OCI-LY1 (cell line): Measurements from ENCODE around the gene IFNB1.

Source experiments
- H2AFZ ChIP-seq: fragments of 200-600 bp; sonication (generic), shearing (Covaris generic); 2 replicates; pipeline ENCODE4 v1.6.0; 2014; ENCODE audit warnings: antibody characterized with exemption, mild to moderate bottlenecking, low read length
- H3F3A ChIP-seq: fragments of 200-600 bp; sonication (generic), shearing (Covaris generic); 2 replicates; pipeline ENCODE4 v1.6.0; 2014; ENCODE audit warnings: mild to moderate bottlenecking, antibody characterized with exemption, low read length, moderate library complexity; ENCODE audit not compliant: insufficient read depth
- H3K27ac ChIP-seq: fragments of 200-600 bp; sonication (generic); 2 replicates; pipeline ENCODE4 v1.5.1; 2014; ENCODE audit warnings: low read length, mixed run types, mild to moderate bottlenecking, low read depth; ENCODE audit not compliant: poor library complexity, severe bottlenecking
- H3K27me3 ChIP-seq: fragments of 200-600 bp; sonication (generic); 2 replicates; pipeline ENCODE4 v1.6.0; 2014; ENCODE audit warnings: antibody characterized with exemption, mild to moderate bottlenecking, low read length, moderate library complexity; ENCODE audit not compliant: insufficient read depth
- H3K36me3 ChIP-seq: fragments of 200-600 bp; sonication (generic); 2 replicates; pipeline ENCODE4 v1.6.1; 2014; ENCODE audit warnings: mild to moderate bottlenecking, antibody characterized with exemption, low read length, moderate library complexity, mixed read lengths; ENCODE audit not compliant: insufficient read depth
- H3K4me1 ChIP-seq: fragments of 200-600 bp; sonication (generic); 2 replicates; pipeline ENCODE4 v1.5.1; 2014; ENCODE audit warnings: mild to moderate bottlenecking, low read length, moderate library complexity; ENCODE audit not compliant: insufficient read depth, severe bottlenecking
- H3K4me2 ChIP-seq: fragments of 200-600 bp; sonication (generic), shearing (Covaris generic); 2 replicates; pipeline ENCODE4 v1.6.1; 2014; ENCODE audit warnings: low read length
- H3K4me3 ChIP-seq: fragments of 200-600 bp; sonication (generic); 2 replicates; pipeline ENCODE4 v1.5.1; 2014; ENCODE audit warnings: low read length, low read depth, mild to moderate bottlenecking, mixed read lengths; ENCODE audit not compliant: poor library complexity, severe bottlenecking
- H3K79me2 ChIP-seq: fragments of 200-600 bp; shearing (Covaris generic); 2 replicates; pipeline ENCODE4 v1.6.1; 2016; ENCODE audit warnings: mixed run types, low read length, mixed read lengths; ENCODE audit not compliant: insufficient read depth
- H3K9ac ChIP-seq: fragments of 200-600 bp; sonication (generic), shearing (Covaris generic); 2 replicates; pipeline ENCODE4 v1.6.1; 2014; ENCODE audit warnings: mild to moderate bottlenecking, low read length, mixed read lengths
- H3K9me2 ChIP-seq: fragments of 200-600 bp; sonication (generic), shearing (Covaris generic); 2 replicates; pipeline ENCODE4 v1.6.1; 2014; ENCODE audit warnings: low read depth, mild to moderate bottlenecking, low read length, mixed read lengths
- H3K9me3 ChIP-seq: fragments of 200-600 bp; shearing (Covaris generic); 2 replicates; pipeline ENCODE4 v1.6.1; 2014; ENCODE audit warnings: low read length, mixed read lengths
- H4K20me1 ChIP-seq: fragments of 200-600 bp; sonication (generic), shearing (Covaris generic); 2 replicates; pipeline ENCODE4 v1.6.0; 2016; ENCODE audit warnings: mild to moderate bottlenecking, low read length; ENCODE audit not compliant: insufficient read depth
- CTCF ChIP-seq: fragments of 200-600 bp; sonication (generic), shearing (Covaris generic); IDR thresholded peaks from 2 replicates; pipeline ENCODE4 v1.5.1; 2017; ENCODE audit warnings: mild to moderate bottlenecking, antibody characterized with exemption, low read length, moderate library complexity, mixed read lengths
- EZH2 ChIP-seq: fragments of 200-600 bp; sonication (generic), shearing (Covaris generic); IDR thresholded peaks from 2 replicates; pipeline ENCODE4 v1.8.0; 2017; ENCODE audit warnings: borderline replicate concordance, mixed run types, mild to moderate bottlenecking, antibody characterized with exemption, low read length, moderate library complexity, mixed read lengths

IFNB1 gene

GRCh38 chr9:21082671-21083070 lies 4.9 kb upstream of the IFNB1 start:
- no peaks in the 10 kb centered on the region for H3K9me2 ChIP-seq
- H3K27me3 ChIP-seq: no peaks in the 10 kb centered on the region
- no peaks in the 10 kb centered on the region for H4K20me1 ChIP-seq
- H3K79me2 ChIP-seq: no peaks in the 10 kb centered on the region
- no peak overlapping the region for H3K4me3 ChIP-seq
- H3K4me1 ChIP-seq: peaks cover 21% of the 10 kb centered on the region
- H2AFZ ChIP-seq: no peak overlapping the region
- H3K9me3 ChIP-seq: no peaks in the 10 kb centered on the region; the same call in 1 of the 2 replicates
- TF ChIP-seq CTCF (no peak), EZH2 (no peak)
- no peak overlapping the region for H3K4me2 ChIP-seq
- H3K36me3 ChIP-seq: no peaks in the 10 kb centered on the region
- H3K27ac ChIP-seq: no peak overlapping the region
- H3F3A ChIP-seq: no peaks in the 10 kb centered on the region
- no peak overlapping the region for H3K9ac ChIP-seq

- no peaks in the 10 kb centered on the region for H3K9me2 ChIP-seq
- TF ChIP-seq CTCF (no peak), EZH2 (no peak)
- peaks cover 22% of the 10 kb centered on the region for H3K4me1 ChIP-seq
- H2AFZ ChIP-seq: no peak overlapping the region
- no peaks in the 10 kb centered on the region for H3K27me3 ChIP-seq
- no peaks in the 10 kb centered on the region for H3K36me3 ChIP-seq
- H3K27ac ChIP-seq: no peak overlapping the region
- no peaks in the 10 kb centered on the region; the same call in 1 of the 2 replicates for H3K9me3 ChIP-seq
- H3K4me3 ChIP-seq: no peak overlapping the region
- H3F3A ChIP-seq: no peaks in the 10 kb centered on the region
- no peaks in the 10 kb centered on the region for H4K20me1 ChIP-seq
- H3K4me2 ChIP-seq: no peak overlapping the region
- H3K79me2 ChIP-seq: no peaks in the 10 kb centered on the region
- H3K9ac ChIP-seq: no peak overlapping the region
Measured at GRCh38 chr9:21081999-21082398, 4.3 kb upstream of the IFNB1 start.

GRCh38 chr9:21081451-21081850 lies 3.7 kb upstream of the IFNB1 start:
- H3K4me1 ChIP-seq: peaks cover 22% of the 10 kb centered on the region
- H3K36me3 ChIP-seq: no peaks in the 10 kb centered on the region
- no peaks in the 10 kb centered on the region for H4K20me1 ChIP-seq
- no peaks in the 10 kb centered on the region for H3K79me2 ChIP-seq
- TF ChIP-seq EZH2: no peak
- no peak for TF ChIP-seq CTCF
- H3K27ac ChIP-seq: no peak overlapping the region
- no peaks in the 10 kb centered on the region for H3F3A ChIP-seq
- no peaks in the 10 kb centered on the region for H3K9me2 ChIP-seq
- H3K9me3 ChIP-seq: no peaks in the 10 kb centered on the region
- H3K4me2 ChIP-seq: no peak overlapping the region
- no peak overlapping the region for H3K4me3 ChIP-seq
- no peak overlapping the region for H2AFZ ChIP-seq
- no peaks in the 10 kb centered on the region for H3K27me3 ChIP-seq
- no peak overlapping the region for H3K9ac ChIP-seq
